RKO (cell line): ENCODE results near the gene SOX14.

ENCODE experiments used
- DNase-seq: peaks from one replicate; pipeline ENCODE4 v3.0.0-alpha.2; 2016; ENCODE audit warnings: low spot score

Gene SOX14

DNA sequence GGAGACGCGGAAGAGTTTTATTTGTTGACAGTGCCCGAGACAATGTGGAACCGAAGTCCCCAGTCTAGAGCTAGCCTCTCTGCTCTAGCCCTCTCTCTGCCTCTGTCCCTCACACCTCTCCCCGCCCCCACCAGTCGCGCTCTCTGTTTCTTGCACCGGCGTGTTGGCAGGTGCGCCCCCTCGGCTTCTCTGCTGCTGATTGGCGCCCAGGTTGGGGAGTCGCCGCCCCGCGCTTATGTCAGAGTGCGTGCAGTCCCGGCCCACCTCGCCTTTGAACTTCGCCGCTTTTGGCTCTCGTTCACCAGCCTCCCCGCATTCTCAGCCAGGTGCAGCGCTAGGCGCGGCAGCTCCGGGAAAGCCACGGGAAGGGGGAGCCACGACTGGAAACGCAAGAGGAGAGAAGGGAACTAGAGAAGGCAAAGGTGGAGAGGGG lies at the start of gene SOX14:
Gene SOX14 (plus strand): TSS at position 315 of the 433 bp plus-strand sequence. CDS start 470 bp downstream, outside the sequence.
- no peak for DNase-seq

DNA sequence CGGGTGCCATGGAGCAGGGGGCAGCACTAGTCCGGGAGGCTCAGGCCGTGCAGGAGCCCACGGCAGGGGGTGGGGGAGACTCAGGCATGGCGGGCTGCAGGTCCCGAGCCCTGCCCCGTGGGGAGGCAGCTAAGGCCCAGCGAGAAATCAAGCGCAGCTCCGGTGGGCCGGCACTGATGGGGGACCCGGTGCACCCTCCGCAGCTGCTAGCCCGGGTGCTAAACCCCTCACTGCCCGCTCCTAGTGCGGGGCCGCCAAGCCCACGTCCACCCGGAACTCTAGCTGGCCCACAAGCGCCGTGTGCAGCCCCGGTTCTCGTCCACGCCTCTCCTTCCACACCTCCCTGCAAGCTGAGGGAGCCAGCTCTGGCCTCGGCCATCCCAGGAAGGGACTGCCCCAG lies 49.6 kb upstream of the SOX14 start:
- DNase-seq = no peak

DNA sequence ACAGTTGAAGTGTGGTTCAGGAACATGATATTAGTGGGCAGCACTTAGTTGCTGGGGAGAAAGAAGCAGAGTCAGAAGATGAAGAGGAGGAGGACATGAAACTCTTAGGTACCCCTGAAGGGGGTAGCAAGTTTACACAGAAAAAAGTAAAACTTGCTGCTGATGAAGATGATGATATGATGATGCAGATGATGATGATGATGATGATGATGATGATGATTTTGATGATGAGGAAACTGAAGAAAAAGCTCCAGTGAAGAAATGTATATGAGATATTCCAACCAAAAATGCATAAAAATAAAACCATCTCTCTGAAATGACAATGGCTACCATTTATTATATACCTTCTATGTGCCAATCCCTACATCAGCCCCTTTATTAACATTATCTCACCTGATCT lies 39.9 kb upstream of the SOX14 start:
- no peak for DNase-seq

DNA sequence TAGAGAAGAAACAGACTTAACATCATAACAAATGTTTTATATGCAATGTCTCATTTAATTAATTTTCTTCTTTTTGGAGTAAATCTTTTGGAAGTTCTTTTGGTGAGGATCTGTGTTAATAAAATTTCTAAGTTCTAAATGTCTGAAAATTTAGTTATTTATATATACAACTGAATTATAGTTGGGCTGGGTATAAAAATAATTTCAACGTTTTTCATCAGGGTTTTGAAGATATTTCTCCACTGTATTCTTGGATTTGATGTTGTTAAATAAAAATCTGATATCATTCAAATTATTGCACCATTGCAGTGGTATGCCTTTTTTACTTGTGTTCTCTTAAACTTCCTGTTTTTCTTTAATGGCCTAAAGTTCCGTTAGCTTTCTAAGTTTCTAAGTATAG lies 26.9 kb upstream of the SOX14 start:
- no peak for DNase-seq

DNA sequence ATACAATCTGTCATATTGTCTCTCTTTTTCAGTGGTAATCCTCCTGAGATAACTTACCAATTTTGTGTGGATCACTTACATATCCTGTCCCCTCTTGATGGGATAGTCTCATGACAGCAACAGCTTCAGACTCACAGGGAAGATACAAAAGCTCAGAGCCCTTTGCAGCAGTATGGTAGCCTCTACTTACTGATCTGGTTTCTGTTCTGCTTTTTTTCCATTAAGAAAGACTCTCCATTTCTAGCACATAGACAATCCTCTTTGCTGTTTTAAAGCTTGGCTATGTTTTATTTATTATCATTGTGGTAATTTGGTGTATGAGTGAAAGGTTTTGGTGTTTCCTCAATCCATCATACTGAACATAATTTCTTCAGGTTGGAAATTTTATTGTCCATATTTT lies 25.4 kb upstream of the SOX14 start:
- no peak for DNase-seq

DNA sequence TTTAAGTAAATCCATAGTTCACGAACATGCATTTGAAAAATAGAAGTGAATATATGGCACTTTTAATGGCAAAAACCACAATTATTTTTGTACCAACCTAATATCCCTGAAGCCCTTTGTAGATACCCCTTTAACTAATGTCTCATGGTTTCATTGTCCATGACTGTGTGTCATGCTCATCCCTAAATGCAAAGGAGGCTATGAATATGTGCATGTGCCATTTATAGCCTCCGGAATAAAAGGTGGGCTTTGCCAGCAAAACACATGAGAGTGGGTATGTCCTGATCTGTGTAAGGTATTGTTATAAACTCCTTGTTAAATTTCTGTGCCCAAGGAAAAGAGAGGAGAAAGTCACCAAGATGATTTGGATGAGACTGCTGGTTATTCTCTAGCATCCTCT lies 20.5 kb upstream of the SOX14 start:
- DNase-seq = no peak

DNA sequence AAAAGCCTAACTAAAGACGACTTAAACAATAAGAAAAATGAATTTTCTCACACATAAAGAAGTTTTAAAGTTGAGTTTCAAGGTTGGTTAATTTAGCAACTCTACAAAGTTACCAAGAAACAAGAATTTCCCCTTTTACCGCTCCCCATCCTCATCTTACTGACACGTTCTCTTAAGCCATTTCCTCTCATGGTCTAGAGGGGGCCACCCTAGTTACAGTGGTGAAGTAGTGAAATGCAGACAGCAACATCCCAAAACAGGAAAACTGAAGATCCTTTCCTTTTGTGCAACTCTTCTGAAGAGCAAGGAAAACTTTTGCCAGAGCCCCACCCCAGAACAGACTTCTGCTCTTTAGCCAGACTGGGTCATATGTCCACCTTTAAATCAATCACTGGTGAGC lies 17.3 kb upstream of the SOX14 start:
- DNase-seq = no peak

DNA sequence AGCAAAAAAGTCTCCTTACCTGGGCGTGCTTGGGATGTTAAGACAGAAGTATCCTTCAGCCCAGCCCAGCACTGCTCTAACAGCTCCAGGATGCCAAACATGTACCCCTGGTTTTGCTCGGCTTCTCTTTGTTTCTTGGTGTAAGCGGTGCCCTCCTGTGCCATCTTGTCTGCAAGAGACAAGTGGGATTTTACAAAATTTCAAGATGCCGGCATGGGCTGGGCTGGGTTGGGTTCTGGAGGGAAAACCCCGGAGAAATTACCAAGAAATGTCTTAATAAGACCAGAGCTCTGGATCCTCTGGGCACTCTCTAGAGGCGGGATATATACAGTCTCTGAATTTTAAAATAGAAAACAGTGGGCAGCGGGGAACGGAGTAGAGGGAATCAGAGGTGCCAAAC lies 4.6 kb upstream of the SOX14 start:
- no peak for DNase-seq

DNA sequence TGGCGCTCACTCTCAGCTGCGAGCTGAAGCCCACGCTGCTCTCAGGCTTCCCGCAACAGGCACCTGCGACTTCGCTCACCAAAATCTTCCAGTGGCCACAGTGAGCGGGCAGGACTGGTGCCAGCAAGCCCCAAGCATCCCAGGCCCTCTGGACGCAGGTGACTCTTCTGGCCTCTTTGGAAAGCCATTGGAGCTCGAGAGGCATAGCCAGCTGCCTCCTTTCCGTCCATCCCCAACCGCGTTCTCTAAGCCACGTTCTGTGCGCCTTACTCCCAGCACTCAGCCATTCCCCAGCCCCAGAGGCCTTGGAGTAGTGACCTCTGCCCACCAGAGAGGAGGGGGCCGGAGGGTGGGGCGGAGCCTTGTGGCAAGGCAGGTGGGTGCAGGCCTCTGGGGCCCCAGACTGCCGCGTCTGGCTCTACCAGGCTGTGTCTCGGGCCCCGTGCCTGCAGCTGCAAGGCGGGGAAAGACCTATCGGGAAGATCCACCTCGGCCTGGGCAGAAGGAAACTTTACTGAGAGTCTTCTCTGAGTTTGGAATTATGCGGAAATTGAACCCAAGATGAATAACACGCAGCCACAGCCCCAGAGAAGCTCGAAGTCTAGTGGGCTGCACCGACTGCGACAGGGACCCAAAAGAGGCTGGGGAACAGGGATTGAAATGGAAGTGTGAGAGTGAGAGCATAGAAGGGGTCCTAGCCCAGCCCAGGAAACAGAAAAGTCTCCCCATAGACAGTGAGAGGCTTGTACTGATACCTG lies 3.6 kb upstream of the SOX14 start:
- no peak for DNase-seq

DNA sequence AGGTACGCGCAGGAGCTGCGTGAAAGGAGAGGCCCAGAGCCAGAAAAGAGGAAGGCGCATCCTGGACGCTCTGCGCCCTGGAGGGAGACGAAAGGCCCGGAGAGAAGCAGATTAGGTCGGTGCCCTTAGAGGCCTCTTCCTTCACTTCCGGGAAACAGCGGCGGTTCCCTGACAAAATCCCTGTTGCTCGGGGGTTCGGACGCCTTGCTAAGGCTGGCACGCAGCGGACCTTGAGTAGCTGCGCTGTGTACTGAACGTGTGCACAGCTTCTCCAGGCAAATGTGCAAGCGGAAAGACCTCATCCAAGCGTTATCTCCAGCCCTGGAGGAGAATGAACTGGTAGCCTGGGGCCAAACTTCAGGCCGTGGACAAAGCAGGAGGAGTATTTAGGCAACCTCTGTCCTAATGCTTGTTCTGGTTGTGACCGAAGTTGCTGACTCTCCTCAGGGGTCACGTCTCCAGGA lies 3.0 kb upstream of the SOX14 start:
- DNase-seq = no peak

DNA sequence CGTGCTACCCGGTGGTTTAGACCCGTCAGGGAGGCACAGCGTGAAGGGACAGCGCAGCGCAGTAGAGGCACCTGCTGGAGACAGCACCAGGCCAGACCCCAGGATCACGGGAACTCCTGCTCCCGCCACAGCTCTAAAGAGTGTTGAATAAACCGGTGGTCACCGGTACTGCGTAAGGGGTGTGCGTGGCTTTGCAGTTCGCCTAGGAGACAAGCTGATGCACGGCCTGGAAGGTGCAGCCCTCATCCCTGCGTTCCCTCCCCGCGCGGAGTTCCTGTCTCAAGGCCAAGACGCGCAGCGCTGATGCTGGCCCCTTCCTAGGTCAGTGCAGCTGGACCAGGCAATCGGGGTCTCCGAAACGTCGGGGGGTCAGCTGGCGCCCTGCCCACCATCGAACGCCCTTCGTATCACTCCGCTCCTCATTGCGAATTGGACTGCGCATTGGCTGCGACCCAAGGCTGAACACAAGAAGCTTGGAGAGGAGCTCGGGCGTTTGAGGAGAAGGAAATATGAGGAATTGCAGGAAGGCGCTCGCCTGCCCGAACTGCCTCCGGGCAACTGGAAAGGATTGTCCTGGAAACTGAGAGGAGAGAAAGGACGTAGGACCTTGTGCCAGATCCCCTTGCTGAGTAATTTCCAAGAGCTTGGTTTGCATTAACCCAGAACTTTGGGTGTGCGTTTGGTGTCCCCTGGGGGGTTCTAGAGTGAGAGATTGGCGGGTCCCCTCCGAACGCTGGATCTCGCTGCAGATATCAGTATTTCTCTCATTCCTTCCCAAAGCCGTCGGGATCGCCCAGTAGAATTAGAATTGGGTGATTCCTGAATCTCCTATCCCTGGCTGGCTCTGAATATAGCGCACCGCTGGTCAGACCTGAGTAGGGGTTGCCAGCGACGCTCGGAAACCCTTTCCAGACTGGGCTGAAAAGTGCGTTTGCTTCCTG lies 2.3 kb upstream of the SOX14 start:
- DNase-seq = no peak

DNA sequence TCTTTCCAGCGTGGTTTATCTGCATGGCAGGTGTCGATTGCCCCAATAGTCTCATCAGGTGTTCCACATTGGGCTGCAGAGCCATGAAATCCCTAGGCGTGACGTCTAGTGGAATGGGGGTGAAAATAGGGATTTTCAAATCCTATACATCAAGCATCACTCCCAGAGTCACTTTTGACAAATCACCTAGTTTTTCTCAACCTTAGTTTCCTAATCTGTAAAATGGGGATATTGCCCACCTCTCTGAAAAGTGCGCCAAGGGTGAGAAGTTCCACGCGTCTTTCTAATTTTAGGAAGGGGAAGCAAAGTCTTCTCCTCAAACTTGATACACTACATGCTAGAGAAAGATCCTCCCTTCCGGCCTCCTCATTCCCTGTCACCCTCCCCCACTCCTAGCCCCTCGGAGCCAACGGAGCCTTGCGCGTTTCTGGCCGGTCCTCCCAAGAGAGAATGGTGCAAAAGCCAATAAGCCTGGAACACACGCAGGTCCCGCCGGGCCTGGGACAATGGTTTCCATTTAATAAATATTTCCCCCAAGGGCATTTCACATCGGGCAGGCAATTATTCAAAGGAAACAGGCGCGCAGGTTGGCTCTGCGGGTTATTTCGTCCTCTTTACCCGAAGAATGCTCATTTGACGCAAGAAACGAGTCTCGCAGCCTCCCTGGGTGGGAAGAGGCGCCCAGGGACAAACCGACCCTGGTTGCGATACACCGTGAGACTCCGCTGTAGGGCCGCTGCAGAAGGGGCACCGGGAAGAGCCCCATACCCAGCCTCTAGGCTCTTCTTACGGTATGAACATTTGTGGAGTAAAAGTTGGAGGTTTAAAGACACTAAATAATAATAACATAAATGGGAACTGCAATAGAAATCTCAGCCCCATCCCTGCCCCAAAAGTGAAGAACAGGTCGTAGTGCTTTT lies 1.2 kb upstream of the SOX14 start:
- no peak for DNase-seq

DNA sequence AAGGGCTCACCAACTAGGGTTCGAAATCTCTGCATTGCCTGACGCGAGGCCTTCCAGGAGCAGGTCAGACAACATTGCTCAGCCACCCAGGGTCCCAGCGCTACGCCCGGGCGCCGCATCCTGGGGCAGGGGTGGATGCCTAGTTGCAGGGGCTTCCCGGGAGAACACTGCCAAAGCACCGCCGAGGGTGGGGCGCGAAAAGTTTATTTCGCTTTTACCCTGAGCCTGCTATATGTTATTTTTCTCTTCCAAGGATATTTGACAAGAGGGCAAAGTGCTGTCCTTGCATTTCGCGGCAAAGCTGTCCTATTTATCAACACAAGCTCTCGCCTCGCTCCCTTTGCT lies 549 bp upstream of the SOX14 start:
- DNase-seq = no peak

DNA sequence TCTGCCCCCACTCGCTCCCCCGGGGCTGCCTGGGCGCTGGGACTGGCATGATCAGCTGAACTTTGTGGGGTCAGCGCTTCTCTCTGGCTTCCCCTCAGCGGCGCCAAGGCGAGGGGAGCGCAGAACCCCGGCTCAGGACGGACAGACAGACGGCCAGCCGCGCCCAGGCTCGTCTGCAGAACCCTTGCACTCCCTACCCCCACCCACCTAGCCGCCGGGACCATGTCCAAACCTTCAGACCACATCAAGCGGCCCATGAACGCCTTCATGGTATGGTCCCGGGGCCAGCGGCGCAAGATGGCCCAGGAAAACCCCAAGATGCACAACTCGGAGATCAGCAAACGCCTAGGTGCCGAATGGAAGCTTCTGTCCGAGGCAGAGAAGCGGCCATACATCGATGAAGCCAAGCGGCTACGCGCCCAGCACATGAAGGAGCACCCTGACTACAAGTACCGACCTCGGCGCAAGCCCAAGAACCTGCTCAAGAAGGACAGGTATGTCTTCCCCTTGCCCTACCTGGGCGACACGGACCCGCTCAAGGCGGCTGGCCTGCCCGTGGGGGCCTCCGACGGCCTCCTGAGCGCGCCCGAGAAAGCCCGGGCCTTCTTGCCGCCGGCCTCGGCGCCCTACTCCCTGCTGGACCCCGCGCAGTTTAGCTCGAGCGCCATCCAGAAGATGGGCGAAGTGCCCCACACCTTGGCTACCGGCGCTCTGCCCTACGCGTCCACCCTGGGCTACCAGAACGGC lies 621 bp downstream of the SOX14 start:
- no peak for DNase-seq

DNA sequence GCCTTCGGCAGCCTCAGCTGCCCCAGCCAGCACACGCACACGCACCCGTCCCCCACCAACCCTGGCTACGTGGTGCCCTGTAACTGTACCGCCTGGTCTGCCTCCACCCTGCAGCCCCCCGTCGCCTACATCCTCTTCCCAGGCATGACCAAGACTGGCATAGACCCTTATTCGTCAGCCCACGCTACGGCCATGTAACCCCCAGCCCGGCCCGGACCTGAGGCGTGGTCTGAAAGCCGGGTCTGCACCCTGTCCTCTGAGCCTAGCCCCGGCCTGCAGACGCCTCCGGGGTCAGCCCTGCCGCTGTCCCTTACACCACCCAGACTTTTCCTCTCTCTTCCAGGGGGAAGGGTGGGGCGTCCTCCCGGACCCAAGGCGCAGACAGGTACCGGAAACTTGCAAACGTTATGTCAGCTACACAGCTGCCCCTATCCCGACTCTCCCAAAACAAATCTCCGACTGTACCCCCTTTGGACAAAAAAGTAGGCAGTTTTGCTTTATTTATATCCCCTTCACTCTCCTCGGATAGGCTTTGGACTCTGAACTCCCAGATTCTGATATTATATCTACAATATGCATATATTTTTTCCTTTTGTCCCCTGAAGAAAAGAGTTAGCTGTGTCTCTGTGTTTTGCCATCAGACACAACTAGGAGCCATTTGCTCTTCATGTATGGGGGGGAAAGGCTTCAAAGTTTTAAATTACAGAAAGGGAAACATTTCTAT lies 1.4 kb downstream of the SOX14 start:
- no peak for DNase-seq

DNA sequence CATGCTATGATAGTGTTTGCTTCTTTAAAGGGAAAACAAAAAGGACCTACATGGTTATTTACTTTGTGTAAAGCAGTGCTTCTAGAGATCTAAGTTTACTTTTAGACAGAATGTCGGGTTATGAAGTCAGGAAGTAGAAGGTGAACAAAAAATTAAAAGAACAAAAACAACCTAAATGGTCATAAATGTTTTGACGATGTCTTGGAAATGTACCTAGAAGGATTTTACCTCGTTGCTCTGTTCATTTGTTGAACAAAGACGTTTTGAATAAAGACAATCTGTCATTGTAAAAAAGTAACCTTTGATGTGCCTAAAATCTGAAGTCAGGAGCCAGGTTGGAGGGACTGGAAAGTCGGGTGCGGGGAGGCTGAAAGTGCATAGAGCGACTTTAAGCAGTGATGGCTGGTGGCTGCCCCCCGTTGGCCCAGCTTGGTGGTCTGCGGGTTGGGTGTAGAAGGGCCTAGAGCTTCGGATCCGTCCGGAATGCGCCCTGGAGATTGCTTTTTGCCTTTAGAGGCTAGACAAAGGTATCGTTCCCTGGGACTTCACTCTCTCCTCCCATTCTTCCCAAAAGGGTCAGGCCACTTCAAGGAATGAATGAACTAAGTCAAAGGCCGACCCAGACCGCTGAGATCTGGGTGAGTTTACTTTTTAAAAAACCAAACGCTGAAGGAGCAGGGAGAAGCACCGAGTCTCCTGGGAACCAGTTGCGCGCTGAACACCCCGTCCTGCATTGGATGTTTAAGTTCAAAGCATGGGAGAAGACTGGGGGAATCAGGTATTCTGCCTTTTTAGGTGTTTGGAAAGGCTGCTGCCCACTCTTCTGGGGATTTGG lies 2.1 kb downstream of the SOX14 start:
- no peak for DNase-seq

DNA sequence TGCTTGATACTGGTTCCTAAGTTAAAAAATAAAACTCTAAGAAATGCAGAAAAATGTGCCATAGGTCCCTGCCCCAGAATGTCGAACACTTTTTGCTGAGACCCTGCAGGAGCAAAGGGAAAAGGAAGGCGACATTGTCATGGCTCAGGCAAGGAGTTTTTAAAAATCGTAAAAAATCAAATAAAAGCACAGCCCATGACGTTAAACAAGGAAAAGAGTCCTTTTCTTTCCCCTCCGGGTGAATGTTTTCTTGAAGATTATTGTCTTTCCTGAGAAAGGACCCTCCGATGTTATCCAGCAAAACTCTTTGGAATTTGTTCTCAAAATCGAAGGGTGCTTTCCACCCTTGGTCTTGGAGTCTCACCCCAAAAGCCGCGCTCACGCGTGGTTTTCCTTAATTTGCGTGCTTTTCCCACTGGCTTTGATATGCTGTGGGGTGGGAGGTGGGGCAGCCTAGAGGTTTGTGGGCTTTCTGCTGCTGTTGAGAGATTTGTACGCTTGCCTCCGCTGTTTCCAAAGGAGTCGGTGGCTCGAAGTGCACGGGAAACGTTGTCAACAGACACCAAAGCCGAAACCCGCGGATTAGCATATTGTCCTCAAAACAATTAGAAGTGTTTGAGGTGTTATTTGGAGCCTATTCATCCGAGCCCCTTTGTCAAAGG lies 2.9 kb downstream of the SOX14 start:
- no peak for DNase-seq

DNA sequence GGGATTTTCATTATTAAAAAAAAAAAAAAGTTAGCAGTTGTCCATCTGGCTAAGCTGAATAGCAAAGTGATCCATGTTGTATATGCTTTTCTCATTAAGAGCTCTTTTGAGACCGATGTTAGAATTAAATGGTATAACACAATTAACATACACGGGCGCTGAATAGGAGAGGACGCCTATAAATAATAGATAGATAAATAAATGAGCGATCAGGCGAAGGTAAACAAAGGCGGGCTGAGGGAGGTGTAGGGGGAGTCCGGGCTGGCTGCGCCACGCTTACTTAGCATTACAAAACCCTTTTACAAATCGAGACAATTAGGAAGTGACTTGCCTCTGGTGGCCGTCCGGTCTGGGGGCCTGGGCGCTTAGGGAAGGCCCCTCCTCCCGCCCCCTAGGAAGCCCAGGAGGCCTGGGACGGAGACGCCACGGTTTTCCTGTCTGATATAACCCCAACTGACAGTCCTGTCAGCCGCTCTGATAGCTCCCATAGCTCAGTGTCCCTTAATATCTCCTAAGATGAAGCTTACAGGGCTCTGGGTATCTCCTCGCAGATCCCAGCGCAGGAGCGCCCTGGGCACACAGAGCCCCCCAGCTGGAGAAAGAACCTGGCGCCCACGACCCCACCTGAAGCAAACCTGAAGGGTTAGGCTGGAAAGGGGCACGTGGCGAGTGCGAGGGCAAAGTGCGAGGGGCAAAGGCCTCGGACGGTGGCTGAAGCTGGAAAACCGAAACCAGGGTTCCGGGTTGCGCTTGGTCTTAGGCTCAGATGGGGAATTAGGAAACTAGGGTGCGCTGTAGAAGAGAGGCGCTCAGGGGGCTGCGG lies 3.6 kb downstream of the SOX14 start:
- DNase-seq = no peak
